GM12865 (cell line): ENCODE data around the gene CYTH2.
A peak's percentile ranks its signal among the peaks of the same experiment; 100 is the strongest.

Experiments
- DNase-seq: peaks from one replicate; pipeline ENCODE4 v3.0.0; 2010; ENCODE audit warnings: low read depth
- H3K4me3 ChIP-seq: 2 replicates; pipeline ENCODE4 v1.5.1; 2011; ENCODE audit warnings: mild to moderate bottlenecking, low read depth, low read length, control low read depth
- CTCF ChIP-seq: IDR thresholded peaks from 2 replicates; pipeline ENCODE4 v1.5.1; 2011; ENCODE audit warnings: low read length, control low read depth, low read depth, inconsistent platforms; ENCODE audit not compliant: insufficient read depth; ENCODE audit errors: missing control alignments

The CYTH2 gene

GRCh38 chr19:48501494-48502349 lies 32.6 kb downstream of the CYTH2 start:
- H3K4me3 ChIP-seq: no peak overlapping the region
- DNase-seq: peak; percentile 69
- TF ChIP-seq CTCF: no peak

- TF ChIP-seq CTCF: no peak
- H3K4me3 ChIP-seq: no peak overlapping the region
- no peak for DNase-seq
Observed at GRCh38 chr19:48502350-48503018, 33.3 kb downstream of the CYTH2 start.

GRCh38 chr19:48506138-48506733 lies 37.1 kb downstream of the CYTH2 start:
- peak; percentile 65 for DNase-seq

GRCh38 chr19:48507911-48508439 lies 38.8 kb downstream of the CYTH2 start:
- no peak for TF ChIP-seq CTCF
- no peak for DNase-seq
- H3K4me3 ChIP-seq: no peak overlapping the region

More at GRCh38 chr19:48506138-48506733, 37.1 kb downstream of the CYTH2 start:
- TF ChIP-seq CTCF: peak; percentile 43
- H3K4me3 ChIP-seq: no peak overlapping the region

GRCh38 chr19:48508729-48509411 lies 39.7 kb downstream of the CYTH2 start:
- DNase-seq: no peak
- no peak overlapping the region for H3K4me3 ChIP-seq
- no peak for TF ChIP-seq CTCF

GRCh38 chr19:48509467-48510194 lies 40.5 kb downstream of the CYTH2 start:
- DNase-seq: no peak
- TF ChIP-seq CTCF: no peak
- no peak overlapping the region for H3K4me3 ChIP-seq
